PFSK-1 (cell line): ENCODE results near the gene PPP1R3C.

ENCODE experiments used
- FOXP2 ChIP-seq: optimal IDR thresholded peaks from 2 replicates; pipeline ENCODE3; 2011; ENCODE audit warnings: borderline replicate concordance, control low read depth, inconsistent platforms; ENCODE audit not compliant: insufficient read depth; ENCODE audit errors: extremely low read length, extremely low read depth
- POLR2AphosphoS5 ChIP-seq: IDR thresholded peaks from 2 replicates; pipeline ENCODE4 v1.6.1; 2012; ENCODE audit warnings: low read depth, mild to moderate bottlenecking, control low read depth, low read length, moderate library complexity
- SIN3A ChIP-seq: IDR thresholded peaks from 2 replicates; pipeline ENCODE4 v1.6.1; 2012; ENCODE audit warnings: mild to moderate bottlenecking, low read length, moderate library complexity, borderline replicate concordance; ENCODE audit not compliant: insufficient read depth
- TAF1 ChIP-seq: IDR thresholded peaks from 2 replicates; pipeline ENCODE4 v1.6.1; 2012; ENCODE audit warnings: low read length, control low read depth, borderline replicate concordance; ENCODE audit not compliant: insufficient read depth
- TF ChIP-seq, protein P1 (sequence below), 2 experiments: IDR thresholded peaks; 2 replicates each; pipeline versions ENCODE4 v1.6.1 to v1.8.0; 2011 to 2012; ENCODE audit warnings: low read depth in 2 of 2, low read length in 2 of 2, control low read depth in 1 of 2, inconsistent platforms in 1 of 2, mild to moderate bottlenecking in 1 of 2, moderate library complexity in 1 of 2; ENCODE audit not compliant: insufficient read depth in 1 of 2

The PPP1R3C gene

DNA sequence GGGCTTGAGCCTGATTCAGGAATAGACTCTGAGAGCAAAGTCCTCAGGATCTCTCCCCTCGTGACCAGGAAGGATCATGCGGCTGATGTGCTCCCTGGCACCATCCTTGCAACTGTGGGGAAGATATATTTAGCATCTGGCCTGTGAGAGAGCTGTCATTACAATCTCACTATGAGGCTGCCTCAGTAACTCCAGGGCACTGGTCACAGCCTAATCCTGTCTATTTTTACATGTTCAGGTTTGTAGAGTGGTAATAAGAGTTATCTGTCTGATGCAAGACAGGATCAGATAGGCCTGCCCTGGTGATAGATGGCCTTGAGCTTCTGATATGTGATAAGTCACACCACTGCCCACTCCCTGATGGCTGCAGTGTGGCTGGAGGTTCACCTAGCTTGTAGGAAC lies 50.7 kb downstream of the PPP1R3C start:
- TF ChIP-seq TAF1 (no peak), SIN3A (no peak), POLR2AphosphoS5 (no peak), FOXP2 (no peak)
- TF ChIP-seq, protein P1, sequence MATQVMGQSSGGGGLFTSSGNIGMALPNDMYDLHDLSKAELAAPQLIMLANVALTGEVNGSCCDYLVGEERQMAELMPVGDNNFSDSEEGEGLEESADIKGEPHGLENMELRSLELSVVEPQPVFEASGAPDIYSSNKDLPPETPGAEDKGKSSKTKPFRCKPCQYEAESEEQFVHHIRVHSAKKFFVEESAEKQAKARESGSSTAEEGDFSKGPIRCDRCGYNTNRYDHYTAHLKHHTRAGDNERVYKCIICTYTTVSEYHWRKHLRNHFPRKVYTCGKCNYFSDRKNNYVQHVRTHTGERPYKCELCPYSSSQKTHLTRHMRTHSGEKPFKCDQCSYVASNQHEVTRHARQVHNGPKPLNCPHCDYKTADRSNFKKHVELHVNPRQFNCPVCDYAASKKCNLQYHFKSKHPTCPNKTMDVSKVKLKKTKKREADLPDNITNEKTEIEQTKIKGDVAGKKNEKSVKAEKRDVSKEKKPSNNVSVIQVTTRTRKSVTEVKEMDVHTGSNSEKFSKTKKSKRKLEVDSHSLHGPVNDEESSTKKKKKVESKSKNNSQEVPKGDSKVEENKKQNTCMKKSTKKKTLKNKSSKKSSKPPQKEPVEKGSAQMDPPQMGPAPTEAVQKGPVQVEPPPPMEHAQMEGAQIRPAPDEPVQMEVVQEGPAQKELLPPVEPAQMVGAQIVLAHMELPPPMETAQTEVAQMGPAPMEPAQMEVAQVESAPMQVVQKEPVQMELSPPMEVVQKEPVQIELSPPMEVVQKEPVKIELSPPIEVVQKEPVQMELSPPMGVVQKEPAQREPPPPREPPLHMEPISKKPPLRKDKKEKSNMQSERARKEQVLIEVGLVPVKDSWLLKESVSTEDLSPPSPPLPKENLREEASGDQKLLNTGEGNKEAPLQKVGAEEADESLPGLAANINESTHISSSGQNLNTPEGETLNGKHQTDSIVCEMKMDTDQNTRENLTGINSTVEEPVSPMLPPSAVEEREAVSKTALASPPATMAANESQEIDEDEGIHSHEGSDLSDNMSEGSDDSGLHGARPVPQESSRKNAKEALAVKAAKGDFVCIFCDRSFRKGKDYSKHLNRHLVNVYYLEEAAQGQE (IDR thresholded peaks at IDR 0.05; ENCODE audit: insufficient read depth in 1 of 2, low read depth in 2 of 2, low read length in 2 of 2) = no peak

DNA sequence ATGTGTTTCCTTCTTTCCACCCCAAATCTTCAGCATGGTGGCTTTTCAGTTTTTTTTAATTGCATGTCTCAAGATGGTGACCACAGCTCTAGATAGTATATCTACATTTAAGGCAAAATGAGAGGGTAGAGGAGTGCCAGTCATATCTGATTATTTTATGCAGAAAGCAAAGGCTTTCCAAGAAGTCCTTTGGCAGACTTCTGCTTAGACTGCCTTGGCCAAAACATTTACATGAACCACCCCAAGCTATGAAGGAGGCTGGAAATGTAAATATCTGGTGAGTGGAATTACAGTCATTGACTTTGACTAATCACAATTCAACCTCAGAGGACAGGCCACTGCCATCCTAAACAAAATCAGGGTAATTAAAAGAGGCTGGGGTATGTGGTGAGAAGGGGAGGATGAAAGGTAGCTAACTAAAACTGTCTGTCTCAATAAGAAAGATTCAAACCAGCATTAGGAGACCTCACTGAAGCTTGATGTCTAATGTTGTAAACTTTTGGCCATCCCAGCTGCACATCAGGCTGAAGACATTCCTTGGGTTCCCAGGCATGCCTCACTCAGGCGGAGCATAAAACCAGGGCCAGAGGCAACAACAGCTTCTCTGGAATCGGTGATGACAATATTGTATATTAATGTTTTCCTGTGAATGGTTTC lies 53.4 kb downstream of the PPP1R3C start:
- TF ChIP-seq TAF1 = no peak
- TF ChIP-seq FOXP2 = no peak
- no peak for TF ChIP-seq POLR2AphosphoS5
- no peak for TF ChIP-seq SIN3A
- TF ChIP-seq, protein P1 (IDR thresholded peaks at IDR 0.05; ENCODE audit: insufficient read depth in 1 of 2, low read depth in 2 of 2, low read length in 2 of 2) = no peak
